Mesodermal cell (in vitro differentiated cells): ENCODE measurements around the gene KRT7.

ENCODE experiments used
- H3K27ac ChIP-seq: 2 replicates; pipeline ENCODE4 v1.7.0; 2013; ENCODE audit warnings: mild to moderate bottlenecking, low read depth, low read length, moderate library complexity; ENCODE audit not compliant: severe bottlenecking
- H3K36me3 ChIP-seq: 2 replicates; pipeline ENCODE4 v1.7.1; 2013; ENCODE audit warnings: mild to moderate bottlenecking, low read length, moderate library complexity; ENCODE audit not compliant: control insufficient read depth, insufficient read depth
- H3K4me1 ChIP-seq: one replicate; pipeline ENCODE4 v1.7.1; 2013; ENCODE audit warnings: mild to moderate bottlenecking, low read length; ENCODE audit not compliant: insufficient read depth, control insufficient read depth, poor library complexity, severe bottlenecking
- H3K4me3 ChIP-seq: 2 replicates; pipeline ENCODE4 v1.7.0; 2013; ENCODE audit warnings: low read length, control low read depth, mild to moderate bottlenecking; ENCODE audit not compliant: insufficient read depth, poor library complexity, severe bottlenecking; ENCODE audit errors: extremely low read depth
- H3K9me3 ChIP-seq: 2 replicates; pipeline ENCODE4 v1.7.1; 2013; ENCODE audit warnings: mild to moderate bottlenecking, low read length, moderate library complexity; ENCODE audit not compliant: control insufficient read depth
- WGBS, 2 experiments: methylation state at CpG; one replicate each; pipeline ENCODE4 v1.1.5; 2013; ENCODE audit warnings: missing lambda C conversion rate in 2 of 2; ENCODE audit not compliant: insufficient coverage in 2 of 2; 5-methylcytosine and 5-hydroxymethylcytosine counted together

KRT7 gene

DNA sequence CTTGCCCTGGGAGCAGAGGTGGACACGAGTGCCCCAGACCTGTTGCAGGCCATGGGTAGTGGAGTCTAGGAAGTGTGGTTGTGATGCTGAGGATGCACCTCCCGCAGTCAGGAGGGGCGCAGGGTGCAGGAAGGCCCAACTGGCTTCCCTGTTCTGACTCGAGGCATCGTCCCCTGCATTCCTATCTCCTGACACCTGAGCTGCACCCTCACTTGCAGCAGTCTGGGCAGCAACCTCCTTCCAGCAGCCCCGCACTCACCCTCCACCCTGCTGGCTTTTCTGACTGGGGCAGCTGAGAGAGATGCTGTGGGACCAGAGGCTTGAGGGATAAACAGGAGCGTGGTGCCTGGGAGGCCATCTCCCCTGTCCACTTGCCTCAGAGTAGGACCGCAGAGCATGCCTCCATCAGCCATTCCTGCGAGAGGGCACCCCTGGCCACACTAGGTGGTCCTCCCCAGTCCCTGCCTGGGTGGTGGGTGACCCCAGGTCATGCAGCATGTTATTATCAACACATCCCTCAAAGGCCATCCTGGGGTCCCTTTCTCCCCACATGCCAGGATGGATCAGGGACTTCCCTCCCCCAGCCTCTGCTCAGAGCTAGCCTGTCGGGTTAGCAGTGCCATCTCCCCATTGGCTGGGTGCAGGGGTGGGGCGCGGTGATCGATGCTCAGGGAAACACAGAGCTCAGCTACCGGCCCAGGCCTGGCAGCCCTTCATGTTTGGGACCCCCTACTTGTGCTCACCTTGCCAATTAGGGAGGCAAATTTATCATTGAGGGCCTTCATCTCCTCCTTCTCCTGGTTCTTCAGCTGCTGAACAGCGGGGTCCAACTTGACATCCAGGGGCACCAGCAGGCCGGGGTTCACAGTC, 41.9 kb upstream of the KRT7 start:
- Histone ChIP-seq H3K27ac (no peak overlapping the region), H3K4me3 (no peak overlapping the region), H3K36me3 (no peaks in the 10 kb centered on the region), H3K4me1 (peaks cover 72% of the 10 kb centered on the region), H3K9me3 (no peaks in the 10 kb centered on the region)
- WGBS, 2 experiments, result 87 to 97% methylated on average over 11 to 16 of the region's 16 CpGs

DNA sequence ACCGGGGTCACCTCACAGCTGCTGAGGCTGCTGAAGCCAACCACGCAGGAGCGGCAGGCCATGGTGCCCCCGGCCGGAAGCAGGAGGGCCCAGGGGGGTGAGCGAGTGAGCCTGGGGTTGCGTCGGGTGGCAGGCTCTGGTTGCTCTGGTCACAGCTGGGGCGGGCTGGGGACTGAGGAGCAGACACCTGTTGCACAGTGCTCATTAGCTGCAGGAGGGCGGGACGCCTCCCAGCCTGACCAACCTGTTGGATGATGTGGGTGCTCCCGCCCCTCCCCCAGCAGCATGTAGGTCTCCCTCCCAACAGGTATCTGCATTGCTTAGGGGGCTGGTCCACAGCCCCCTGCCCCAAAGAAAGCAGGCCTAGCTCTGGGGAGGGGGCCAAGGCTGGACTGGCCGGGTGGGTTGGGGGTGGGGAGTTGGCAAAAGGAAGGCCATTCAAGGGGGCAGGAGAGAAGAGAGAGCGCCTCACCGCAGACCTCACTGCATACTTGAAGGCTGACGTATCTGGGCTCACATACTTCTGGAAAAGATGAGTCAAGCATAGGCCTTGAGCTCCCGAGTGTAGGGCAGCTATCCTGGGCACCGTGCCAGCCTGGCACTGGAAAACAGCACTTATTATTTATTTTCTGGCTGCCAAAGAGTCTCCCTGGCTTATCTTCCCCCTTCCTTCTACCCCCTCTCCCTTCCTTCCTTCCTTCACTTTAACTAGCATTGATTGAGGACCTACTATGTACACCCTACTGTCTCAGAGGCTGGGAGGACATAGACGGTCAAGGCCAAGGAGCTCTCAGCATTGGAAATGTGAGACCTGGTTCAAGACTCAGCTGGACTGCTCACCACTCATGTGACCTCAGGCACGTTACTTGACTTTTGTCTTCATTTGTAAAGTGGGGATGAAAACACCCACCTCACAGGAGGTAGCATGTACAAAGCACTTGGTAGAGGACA, 40.9 kb upstream of the KRT7 start, which contains the start of gene KRT80:
Gene KRT80 (minus strand): TSS at position 174 of the 951 bp plus-strand sequence. CDS start 112 bp downstream, at position 62.
- Histone ChIP-seq H3K4me1 (peaks cover 61% of the 10 kb centered on the region), H3K36me3 (no peaks in the 10 kb centered on the region), H3K27ac (no peak within 1 kb of the TSS), H3K4me3 (no peak within 1 kb of the TSS), H3K9me3 (no peaks in the 10 kb centered on the region)
- 89 to 91% methylated on average over 17 to 18 of the region's 20 CpGs for WGBS, 2 experiments

DNA sequence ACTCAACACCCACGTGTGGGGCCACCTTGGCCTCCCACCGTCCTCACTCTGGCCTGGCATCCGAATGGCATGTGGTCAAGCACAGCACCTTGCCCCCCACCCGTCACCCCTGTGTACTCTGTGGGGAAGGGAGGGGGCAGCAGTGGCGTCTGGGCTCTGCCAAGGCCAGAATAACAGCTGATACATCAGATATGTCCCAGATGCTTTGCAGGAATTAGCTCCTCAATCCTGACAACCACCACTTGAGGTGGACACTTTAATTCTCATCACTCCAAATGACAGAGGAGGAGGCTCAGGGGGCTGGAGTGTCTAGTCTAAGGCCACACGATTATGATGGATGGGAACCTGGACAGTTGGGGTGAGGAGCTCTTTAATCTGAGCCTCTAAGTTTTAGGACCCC, 39.5 kb upstream of the KRT7 start:
- Histone ChIP-seq H3K4me1 (peaks cover 55% of the 10 kb centered on the region), H3K9me3 (no peaks in the 10 kb centered on the region)
- 90 to 92% methylated on average over 3 to 6 of the region's 6 CpGs for WGBS, 2 experiments

DNA sequence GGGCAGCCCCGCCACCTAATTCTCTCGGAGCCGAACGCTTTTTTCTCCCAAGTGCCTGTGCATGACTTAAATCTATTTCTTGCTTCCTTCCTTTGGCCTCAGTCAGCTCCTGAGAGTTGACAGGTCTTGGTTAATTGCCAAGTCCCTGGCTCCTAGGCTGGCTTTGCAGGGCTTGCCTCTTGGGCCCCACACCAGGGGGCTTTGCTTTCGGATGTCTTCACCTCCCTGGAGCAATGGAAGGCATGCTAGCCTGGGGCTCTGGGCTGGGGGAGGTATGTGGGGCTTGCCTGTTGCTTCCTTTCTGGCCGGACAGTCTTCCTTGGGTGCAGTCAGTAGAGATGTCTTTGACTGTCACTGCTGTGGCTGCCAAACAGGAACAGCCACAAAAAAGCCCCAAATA, 39.1 kb upstream of the KRT7 start:
- 79 to 100% methylated on average over 4 to 5 of the region's 6 CpGs for WGBS, 2 experiments
- Histone ChIP-seq H3K27ac (no peak overlapping the region), H3K9me3 (no peaks in the 10 kb centered on the region), H3K36me3 (no peaks in the 10 kb centered on the region), H3K4me3 (no peak overlapping the region), H3K4me1 (peaks cover 54% of the 10 kb centered on the region)

More for the DNA sequence above, 39.5 kb upstream of the KRT7 start:
- Histone ChIP-seq H3K4me3 (no peak overlapping the region), H3K27ac (no peak overlapping the region), H3K36me3 (no peaks in the 10 kb centered on the region)

DNA sequence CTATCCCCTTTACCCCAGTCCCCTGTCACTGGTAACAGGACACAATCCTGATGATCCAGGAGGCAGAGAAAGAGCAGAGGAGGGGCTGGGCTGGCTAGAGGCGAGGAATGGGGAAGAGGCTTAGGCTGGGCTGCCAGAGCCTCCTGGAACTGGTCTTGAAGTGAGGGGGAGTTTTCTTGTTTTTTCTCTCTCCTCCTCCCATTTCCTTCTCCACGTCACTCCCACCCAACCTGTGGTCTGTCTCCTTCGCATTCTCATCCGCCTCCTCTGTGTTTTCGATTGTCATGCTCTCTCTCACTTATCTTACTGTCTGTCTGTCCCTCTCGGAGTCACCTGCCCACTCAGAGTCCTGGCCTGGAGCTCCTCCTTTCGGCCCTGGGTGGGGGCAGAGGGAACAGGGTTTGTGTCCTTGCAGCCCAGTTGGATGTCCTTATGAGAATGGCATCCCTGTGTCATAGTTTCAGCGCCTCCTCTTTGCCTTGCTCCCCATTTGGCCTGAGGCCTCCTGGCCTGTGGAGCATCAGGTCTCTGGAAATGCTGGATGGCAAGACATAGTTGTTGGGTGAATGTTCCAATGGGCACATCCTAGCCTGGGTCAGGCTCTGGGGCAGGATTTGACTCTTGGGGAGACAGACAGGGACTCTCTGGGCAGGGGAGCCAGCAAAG, 37.8 kb upstream of the KRT7 start:
- H3K36me3 ChIP-seq, result no peaks in the 10 kb centered on the region
- 80% methylated on average over 2 to 7 of the region's 8 CpGs for WGBS, 2 experiments
- H3K4me3 ChIP-seq, result no peak overlapping the region
- no peak overlapping the region for H3K27ac ChIP-seq
- no peaks in the 10 kb centered on the region for H3K9me3 ChIP-seq
- H3K4me1 ChIP-seq, result peaks cover 43% of the 10 kb centered on the region

DNA sequence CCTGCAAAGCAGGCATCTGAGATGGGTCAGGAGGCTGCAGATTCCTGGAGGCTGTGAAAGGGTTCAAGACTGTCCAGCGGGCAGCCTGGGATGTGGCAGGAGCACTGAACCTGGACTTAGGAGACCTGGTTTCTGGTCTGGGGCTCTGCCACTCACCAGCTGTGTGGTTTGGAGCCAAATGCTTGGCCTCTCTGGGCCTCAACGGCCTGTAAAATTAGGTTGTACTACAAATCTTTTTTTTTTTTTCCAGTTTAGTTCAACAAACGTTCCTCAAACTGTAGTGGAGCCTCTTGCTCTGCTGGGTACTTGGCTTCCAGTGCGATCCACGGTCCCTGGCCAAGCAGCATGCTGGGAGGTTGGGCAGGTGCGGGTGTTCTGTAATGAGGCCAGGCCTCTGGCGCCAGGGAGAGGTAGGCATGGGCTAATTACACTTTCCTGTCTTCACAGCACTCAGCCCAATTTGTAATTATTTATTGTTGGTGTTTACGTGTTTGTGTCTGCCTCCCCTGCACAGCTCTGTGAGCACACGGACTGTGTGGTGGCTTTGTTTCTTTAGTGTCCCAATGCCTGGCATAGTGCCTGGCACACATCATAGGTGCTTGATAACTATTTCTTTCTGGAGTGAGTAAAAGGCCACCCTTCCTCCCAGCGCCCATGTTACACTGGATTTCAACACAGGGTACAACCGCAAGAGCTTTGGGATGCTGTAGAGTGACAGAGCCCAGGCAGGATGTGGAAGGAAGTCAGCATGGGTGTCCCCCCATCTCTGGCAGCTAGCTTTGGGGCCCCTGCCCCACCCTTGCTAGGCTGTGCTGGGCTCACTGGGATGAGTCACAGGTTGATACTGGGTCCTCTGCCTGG, 35.4 kb upstream of the KRT7 start:
- Histone ChIP-seq H3K4me3 (no peak overlapping the region), H3K36me3 (no peaks in the 10 kb centered on the region), H3K4me1 (peaks cover 40% of the 10 kb centered on the region), H3K9me3 (no peaks in the 10 kb centered on the region), H3K27ac (no peak overlapping the region)
- 89 to 94% methylated on average over 2 to 6 of the region's 11 CpGs for WGBS, 2 experiments

DNA sequence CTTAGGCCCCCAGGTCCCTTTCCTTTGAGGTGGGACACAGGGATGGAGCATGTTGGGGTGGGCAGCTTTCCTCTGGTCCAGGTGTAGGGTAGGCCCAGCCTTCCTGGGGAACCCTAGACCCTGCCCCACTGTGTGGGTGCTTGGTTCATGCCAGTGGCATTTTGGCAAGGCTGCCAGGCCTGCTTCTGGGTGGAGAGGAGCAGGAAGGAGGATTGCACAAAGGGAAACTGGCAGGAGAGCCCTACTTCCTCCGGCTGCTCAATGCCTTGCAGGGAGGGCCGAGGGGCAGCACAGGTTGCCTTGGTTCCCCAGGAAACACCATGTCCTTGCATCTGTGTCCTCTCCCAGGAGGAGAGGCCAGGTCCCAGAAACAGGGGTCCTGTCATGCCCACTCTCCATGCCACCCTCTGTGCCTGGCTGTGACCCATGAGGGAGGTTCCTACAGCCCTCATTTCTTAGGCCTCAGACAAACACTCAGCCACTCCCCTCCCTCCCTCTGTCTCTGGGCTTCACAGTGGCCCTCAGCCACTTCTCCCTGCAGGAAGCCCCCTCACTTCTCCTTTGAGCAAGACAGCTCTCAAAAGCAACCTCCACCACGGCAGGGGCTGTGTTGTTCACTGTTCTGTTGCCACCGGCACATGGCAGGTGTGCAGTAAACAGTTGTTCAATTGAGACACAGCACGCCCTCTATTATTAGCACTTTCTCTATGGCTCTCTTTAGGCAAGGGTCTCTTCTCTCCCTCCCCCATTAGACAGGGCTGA, 34.4 kb upstream of the KRT7 start:
- no peaks in the 10 kb centered on the region for H3K9me3 ChIP-seq
- WGBS, 2 experiments, result 88 to 100% methylated on average over 2 to 4 of the region's 5 CpGs
- H3K4me1 ChIP-seq, result peaks cover 41% of the 10 kb centered on the region
- H3K27ac ChIP-seq, result no peak overlapping the region
- H3K4me3 ChIP-seq, result no peak overlapping the region
- no peaks in the 10 kb centered on the region for H3K36me3 ChIP-seq

DNA sequence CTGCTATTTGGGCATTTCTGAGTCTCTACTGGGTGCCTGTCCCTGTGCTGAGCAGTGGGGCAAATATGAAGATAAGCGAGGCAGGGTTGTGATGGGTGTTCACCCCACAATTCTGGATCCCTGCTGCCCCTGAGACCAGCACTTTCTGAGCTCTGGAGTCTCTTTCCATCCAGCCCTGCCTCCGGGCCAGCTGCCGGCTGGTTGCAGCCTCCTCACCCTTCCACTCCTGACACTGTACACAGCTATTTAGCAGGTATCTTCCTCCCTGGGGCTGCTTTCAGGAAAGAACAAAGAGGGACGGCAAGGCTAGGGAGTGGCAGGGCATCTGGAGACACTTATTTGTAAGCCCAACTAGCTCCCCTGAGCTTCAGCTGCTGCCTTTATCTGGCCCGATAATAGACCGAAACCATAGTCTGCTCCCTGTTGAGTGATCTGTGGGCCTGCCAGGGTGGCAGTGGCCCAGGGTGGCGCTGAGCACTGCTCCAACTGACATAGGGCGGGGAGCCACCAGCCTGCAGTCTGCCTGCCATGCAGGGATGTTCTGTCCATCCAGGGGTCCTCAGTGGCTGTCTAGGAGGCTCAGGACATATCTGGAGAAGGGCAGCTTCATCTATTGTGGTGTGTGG, 33.6 kb upstream of the KRT7 start:
- no peak overlapping the region for H3K4me3 ChIP-seq
- no peak overlapping the region for H3K27ac ChIP-seq
- H3K36me3 ChIP-seq, result no peaks in the 10 kb centered on the region
- H3K4me1 ChIP-seq, result peaks cover 40% of the 10 kb centered on the region
- H3K9me3 ChIP-seq, result no peaks in the 10 kb centered on the region
- 92 to 98% methylated on average over 7 to 8 of the region's 8 CpGs for WGBS, 2 experiments

DNA sequence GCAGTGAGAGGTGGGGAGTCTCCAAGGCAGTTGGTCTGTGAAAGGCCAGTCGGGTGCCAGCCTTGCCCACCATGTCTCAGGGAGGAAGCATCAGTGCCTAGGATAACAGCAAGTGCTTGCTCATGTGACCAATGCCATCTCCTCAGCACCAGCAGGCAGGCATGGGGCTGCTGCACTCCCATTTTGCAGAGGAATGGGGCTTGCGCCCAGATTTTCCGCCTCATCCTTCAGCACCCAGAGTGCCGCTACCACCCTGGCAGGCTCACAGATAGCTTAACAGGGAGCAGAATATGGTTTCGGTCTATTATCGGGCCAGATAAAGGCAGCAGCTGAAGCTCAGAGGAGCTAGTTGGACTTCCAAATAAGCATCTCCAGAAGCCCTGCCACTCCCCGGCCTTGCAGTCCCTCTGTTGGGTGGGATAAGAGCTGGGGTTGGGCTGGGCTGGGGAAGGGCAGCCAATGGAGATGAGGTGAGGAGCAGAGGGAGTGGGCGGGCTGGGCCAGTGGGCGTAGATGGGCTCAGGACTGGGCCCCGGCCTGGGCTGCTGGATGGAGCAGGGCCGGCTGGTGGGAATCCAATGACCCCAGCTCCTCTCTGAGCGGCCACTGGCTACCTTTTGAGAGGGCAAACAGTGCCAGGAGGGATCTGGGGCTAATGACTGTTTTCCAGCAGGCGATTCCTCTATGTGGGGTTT, 32.8 kb upstream of the KRT7 start:
- Histone ChIP-seq H3K4me3 (no peak overlapping the region), H3K27ac (no peak overlapping the region), H3K9me3 (no peaks in the 10 kb centered on the region), H3K4me1 (peaks cover 40% of the 10 kb centered on the region), H3K36me3 (no peaks in the 10 kb centered on the region)
- 81 to 83% methylated on average over 12 of the region's 13 CpGs for WGBS, 2 experiments
